Skeletal muscle satellite cell (primary cell): ENCODE measurements around the gene MTCL1.

ENCODE experiments used
- H3K27me3 ChIP-seq: 2 replicates; pipeline ENCODE4 v1.7.0; 2013; ENCODE audit warnings: low read length; ENCODE audit not compliant: control insufficient read depth, insufficient read depth
- H3K36me3 ChIP-seq: 2 replicates; pipeline ENCODE4 v1.7.0; 2013; ENCODE audit warnings: mild to moderate bottlenecking, control low read depth, low read length; ENCODE audit not compliant: insufficient read depth
- H3K4me1 ChIP-seq: 2 replicates; pipeline ENCODE4 v1.7.0; 2013; ENCODE audit warnings: low read length; ENCODE audit not compliant: control insufficient read depth, insufficient read depth
- H3K4me2 ChIP-seq: 2 replicates; pipeline ENCODE4 v1.7.0; 2013; ENCODE audit warnings: mild to moderate bottlenecking, low read length
- H3K4me3 ChIP-seq: 2 replicates; pipeline ENCODE4 v1.7.0; 2013; ENCODE audit warnings: low read length
- H3K9ac ChIP-seq: 2 replicates; pipeline ENCODE4 v1.7.0; 2013; ENCODE audit warnings: mild to moderate bottlenecking, low read depth, low read length, moderate library complexity
- H3K9me3 ChIP-seq: replicated peaks from 2 replicates; pipeline ENCODE4 v1.7.0; 2013; ENCODE audit warnings: mild to moderate bottlenecking, control low read depth, low read length

The MTCL1 gene

DNA sequence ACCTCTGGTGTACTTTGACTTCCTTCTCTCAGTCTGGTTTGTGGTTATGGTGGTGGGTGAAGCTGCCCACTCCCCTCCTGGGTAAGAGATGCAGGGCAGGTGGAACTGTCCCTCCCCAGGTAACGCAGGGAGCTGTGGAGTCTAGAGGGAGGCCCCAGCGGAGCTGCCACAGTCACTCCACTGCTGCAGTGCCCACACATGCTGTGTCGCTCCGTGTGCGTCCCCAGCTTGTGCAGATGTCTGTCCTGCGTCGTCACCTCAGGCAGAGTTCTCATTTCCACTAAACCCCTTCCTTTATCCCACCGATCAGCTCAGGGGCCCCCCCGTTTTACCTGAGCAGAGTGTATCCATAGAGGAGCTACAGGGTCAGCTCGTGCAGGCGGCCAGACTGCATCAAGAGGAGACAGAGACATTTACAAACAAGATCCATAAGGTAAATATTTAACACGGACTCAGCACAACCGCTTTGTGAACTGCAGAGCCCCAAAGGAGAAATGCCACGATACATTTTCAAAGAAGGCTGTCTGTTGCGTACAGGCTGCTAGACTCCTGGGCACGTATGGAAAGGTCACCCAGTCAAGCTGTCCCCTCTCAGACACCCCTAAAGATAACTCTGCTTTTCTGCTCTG, 87.4 kb downstream of the MTCL1 start:
- Histone ChIP-seq H3K36me3 (peaks cover 22% of the 10 kb centered on the region), H3K27me3 (no peaks in the 10 kb centered on the region), H3K4me3 (no peak overlapping the region), H3K4me1 (peaks cover 22% of the 10 kb centered on the region), H3K9ac (no peak overlapping the region), H3K9me3 (no peaks in the 10 kb centered on the region), H3K4me2 (no peak overlapping the region)

DNA sequence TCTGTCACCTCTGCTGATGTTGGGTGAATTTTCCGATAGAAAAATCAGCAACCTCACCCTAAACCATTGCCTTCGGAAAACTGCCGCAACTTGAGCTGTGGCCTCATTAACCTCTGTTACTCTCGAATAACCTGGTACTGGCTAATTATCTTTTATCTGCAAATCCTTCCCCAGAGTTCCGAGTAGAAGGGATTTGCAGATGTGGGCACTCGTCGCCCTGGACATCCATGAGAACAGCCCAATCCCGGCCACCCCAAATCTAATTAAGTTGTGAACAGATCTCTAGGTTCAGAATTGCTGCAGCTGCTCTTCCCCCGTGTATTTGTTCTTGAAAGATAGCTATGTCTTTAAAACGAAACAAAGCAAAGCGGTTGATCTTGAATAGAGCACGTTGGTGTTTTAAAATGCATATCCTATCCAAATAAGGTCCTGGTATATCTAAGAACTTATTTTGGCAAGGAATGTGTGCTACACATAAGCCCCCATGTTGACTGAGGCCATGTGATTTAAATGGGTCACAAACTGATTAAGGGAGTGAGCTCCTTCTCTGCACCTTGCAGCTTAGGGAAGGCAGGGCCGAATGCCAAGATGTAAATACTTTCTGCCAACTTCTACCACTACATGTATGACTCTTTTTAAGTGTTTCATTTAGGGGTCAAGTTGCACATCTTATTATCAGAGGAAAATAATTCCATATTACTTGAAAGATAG, 88.2 kb downstream of the MTCL1 start:
- Histone ChIP-seq H3K36me3 (peaks cover 20% of the 10 kb centered on the region), H3K4me3 (no peak overlapping the region), H3K4me2 (no peak overlapping the region), H3K27me3 (no peaks in the 10 kb centered on the region), H3K4me1 (peaks cover 22% of the 10 kb centered on the region), H3K9ac (no peak overlapping the region), H3K9me3 (no peaks in the 10 kb centered on the region)

GRCh38 chr18:8794156-8794933, 89.0 kb downstream of the MTCL1 start:
- peaks cover 12% of the 10 kb centered on the region for H3K36me3 ChIP-seq
- H3K27me3 ChIP-seq, result no peaks in the 10 kb centered on the region
- H3K4me1 ChIP-seq, result peaks cover 30% of the 10 kb centered on the region
- H3K9ac ChIP-seq, result no peak overlapping the region
- peak overlapping the region; percentile 10 for H3K4me2 ChIP-seq
- H3K4me3 ChIP-seq, result no peak overlapping the region
- H3K9me3 ChIP-seq, result no peaks in the 10 kb centered on the region

DNA sequence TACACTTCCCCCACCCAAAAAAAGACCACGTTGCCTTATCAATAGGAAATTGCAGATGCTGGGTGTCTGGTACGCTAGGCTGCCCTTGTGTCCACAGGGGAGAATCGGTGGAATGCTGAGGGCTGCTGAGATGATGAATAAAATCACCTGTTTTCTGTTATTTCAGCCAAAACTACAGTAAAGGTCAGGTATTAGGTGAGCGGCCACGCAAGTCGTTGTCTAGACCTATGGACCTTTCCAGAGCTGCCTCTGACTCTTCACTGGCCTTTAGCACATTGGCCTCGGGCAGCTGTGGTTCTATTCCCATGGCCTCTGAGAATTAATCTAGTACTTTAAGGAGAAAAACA, 89.6 kb downstream of the MTCL1 start:
- Histone ChIP-seq H3K9ac (no peak overlapping the region), H3K4me2 (peak overlapping the region; percentile 10), H3K27me3 (no peaks in the 10 kb centered on the region), H3K4me3 (no peak overlapping the region), H3K9me3 (no peaks in the 10 kb centered on the region), H3K36me3 (peaks cover 12% of the 10 kb centered on the region), H3K4me1 (peaks cover 35% of the 10 kb centered on the region)

- Histone ChIP-seq H3K4me2 (no peak overlapping the region), H3K4me3 (no peak overlapping the region), H3K9me3 (no peaks in the 10 kb centered on the region), H3K4me1 (peaks cover 44% of the 10 kb centered on the region), H3K27me3 (no peaks in the 10 kb centered on the region), H3K36me3 (peaks cover 12% of the 10 kb centered on the region), H3K9ac (no peak overlapping the region)
These were observed 90.4 kb downstream of the MTCL1 start for GRCh38 chr18:8795586-8796325.

GRCh38 chr18:8797206-8797605, 91.8 kb downstream of the MTCL1 start:
- Histone ChIP-seq H3K9me3 (no peaks in the 10 kb centered on the region), H3K9ac (no peak overlapping the region), H3K36me3 (peaks cover 12% of the 10 kb centered on the region), H3K4me3 (no peak overlapping the region), H3K4me1 (peaks cover 54% of the 10 kb centered on the region), H3K27me3 (no peaks in the 10 kb centered on the region), H3K4me2 (no peak overlapping the region)

- Histone ChIP-seq H3K9me3 (no peaks in the 10 kb centered on the region), H3K4me1 (peaks cover 51% of the 10 kb centered on the region), H3K36me3 (peaks cover 12% of the 10 kb centered on the region), H3K27me3 (no peaks in the 10 kb centered on the region), H3K4me3 (no peak overlapping the region), H3K9ac (peak overlapping the region; percentile 84), H3K4me2 (peak overlapping the region; percentile 81)
These were observed 93.6 kb downstream of the MTCL1 start for GRCh38 chr18:8799001-8799400.

DNA sequence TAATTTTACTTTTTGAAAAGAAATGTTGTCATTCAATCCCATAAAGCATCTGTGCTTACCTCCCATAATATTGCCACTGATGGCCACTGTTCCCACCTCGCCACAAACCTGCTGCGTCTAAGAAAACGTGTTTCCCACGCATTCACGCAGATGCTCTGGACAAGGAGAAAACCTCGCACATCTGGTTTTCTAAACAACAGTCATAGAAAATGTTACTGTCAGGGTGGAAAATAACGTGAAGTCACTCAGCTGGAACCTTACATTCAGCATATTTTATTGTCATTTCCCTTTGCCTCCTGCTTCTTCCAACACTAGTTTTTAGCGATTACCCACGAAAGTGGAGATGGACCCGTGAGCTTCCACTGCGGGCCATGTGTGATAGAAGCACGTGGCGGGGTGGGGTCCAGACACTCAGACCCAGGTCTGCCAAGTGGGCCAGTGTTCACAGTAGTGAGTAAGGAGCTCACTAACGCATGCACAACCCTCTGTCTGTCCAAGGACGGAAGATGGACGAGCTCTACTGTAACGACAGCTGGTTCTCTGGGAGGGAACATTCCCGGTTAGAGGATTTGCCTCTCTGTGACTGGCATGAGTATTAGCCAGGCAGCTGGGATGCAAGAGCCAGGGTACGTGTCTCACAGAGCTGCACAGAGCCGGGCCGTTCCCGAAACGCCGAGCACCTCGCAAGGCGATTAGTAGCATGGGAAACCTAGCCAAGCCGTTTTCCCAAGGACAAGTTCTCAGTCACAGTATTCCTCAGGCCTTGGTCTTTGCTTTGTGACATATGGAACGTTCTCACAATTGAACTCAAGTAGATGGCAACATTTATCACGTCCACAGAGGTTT, 94.5 kb downstream of the MTCL1 start:
- no peaks in the 10 kb centered on the region for H3K9me3 ChIP-seq
- H3K4me2 ChIP-seq, result peak overlapping the region; percentile 81
- H3K9ac ChIP-seq, result peak overlapping the region; percentile 84
- no peaks in the 10 kb centered on the region for H3K27me3 ChIP-seq
- peaks cover 12% of the 10 kb centered on the region for H3K36me3 ChIP-seq
- H3K4me3 ChIP-seq, result peak overlapping the region; percentile 55
- H3K4me1 ChIP-seq, result peaks cover 43% of the 10 kb centered on the region

DNA sequence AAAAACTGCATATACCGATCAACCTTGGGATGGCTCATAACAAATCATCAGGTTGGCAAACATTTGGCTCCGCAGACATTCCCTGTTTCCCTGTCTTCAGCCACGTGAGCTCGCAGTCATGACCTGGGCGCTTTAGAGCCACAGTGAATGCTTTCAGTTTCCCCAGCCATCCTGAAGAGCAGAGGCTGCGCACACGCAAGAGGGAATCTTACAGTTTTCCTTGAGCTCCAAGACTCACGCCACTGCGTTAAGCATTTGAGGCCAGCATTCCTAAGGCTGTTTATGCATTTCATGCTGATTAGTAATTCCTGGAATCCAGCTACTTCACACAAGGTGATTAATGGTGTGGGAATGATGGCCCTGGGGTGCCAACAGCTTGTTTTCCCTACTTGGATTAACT, 95.1 kb downstream of the MTCL1 start:
- peak overlapping the region; percentile 55 for H3K4me3 ChIP-seq
- H3K9ac ChIP-seq, result peak overlapping the region; percentile 84
- H3K27me3 ChIP-seq, result no peaks in the 10 kb centered on the region
- H3K9me3 ChIP-seq, result no peaks in the 10 kb centered on the region
- peak overlapping the region; percentile 81 for H3K4me2 ChIP-seq
- peaks cover 12% of the 10 kb centered on the region for H3K36me3 ChIP-seq
- H3K4me1 ChIP-seq, result peaks cover 40% of the 10 kb centered on the region

DNA sequence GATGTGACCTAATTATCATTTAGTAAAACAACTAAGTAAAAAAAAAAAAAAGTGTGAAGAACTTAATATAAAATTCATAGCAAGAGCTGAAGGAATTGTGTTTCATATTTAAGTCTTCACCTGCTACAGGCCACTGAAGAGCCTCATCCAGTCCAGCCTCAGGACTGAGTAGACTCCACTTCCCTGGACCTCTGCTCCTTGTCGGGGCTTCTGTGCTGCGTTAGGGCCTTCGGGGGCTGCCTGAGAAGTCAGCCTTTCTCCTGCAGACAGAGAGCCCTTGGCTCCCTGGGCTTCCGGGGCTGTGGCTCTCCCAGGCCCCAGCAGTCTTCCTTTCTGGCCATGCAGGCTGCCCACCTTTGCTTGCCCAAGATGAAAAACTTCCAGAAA, 95.5 kb downstream of the MTCL1 start:
- Histone ChIP-seq H3K9ac (peak overlapping the region; percentile 84), H3K36me3 (peaks cover 12% of the 10 kb centered on the region), H3K4me1 (peaks cover 40% of the 10 kb centered on the region), H3K4me2 (peak overlapping the region; percentile 81), H3K9me3 (no peaks in the 10 kb centered on the region), H3K27me3 (no peaks in the 10 kb centered on the region), H3K4me3 (no peak overlapping the region)
